Activated T-cell treated with anti-CD3 and anti-CD28 coated beads, Interleukin-2, amount 50 U/mL, for 24 hours (primary cell): Measurements from ENCODE around the gene SAMHD1.
A peak's percentile ranks its signal among the peaks of the same experiment; 100 is the strongest.
"Not testable (repeated sequence)": the region's sequence is repeated elsewhere in the genome, so short reads cannot be mapped to it uniquely, and the experiment has no call there.

Experiments used
- DNase-seq: peaks from one replicate; pipeline ENCODE4 v3.0.0-alpha.2; 2020
- H3K27ac Mint-ChIP-seq: 2 replicates; pipeline ENCODE4 v1.8.0; 2020; ENCODE audit warnings: mild to moderate bottlenecking, mixed read lengths
- H3K27me3 Mint-ChIP-seq: 2 replicates; pipeline ENCODE4 v1.8.0; 2020; ENCODE audit warnings: mixed read lengths
- H3K36me3 Mint-ChIP-seq: 2 replicates; pipeline ENCODE4 v1.8.0; 2020; ENCODE audit warnings: low read depth, mixed read lengths
- H3K4me1 Mint-ChIP-seq: 2 replicates; pipeline ENCODE4 v1.8.0; 2020; ENCODE audit warnings: low read depth, mixed read lengths
- H3K4me3 Mint-ChIP-seq: 2 replicates; pipeline ENCODE4 v1.8.0; 2020; ENCODE audit warnings: mild to moderate bottlenecking, moderate library complexity, mixed read lengths
- H3K9me3 Mint-ChIP-seq: 2 replicates; pipeline ENCODE4 v1.8.0; 2020; ENCODE audit warnings: mixed read lengths

The SAMHD1 gene

DNA sequence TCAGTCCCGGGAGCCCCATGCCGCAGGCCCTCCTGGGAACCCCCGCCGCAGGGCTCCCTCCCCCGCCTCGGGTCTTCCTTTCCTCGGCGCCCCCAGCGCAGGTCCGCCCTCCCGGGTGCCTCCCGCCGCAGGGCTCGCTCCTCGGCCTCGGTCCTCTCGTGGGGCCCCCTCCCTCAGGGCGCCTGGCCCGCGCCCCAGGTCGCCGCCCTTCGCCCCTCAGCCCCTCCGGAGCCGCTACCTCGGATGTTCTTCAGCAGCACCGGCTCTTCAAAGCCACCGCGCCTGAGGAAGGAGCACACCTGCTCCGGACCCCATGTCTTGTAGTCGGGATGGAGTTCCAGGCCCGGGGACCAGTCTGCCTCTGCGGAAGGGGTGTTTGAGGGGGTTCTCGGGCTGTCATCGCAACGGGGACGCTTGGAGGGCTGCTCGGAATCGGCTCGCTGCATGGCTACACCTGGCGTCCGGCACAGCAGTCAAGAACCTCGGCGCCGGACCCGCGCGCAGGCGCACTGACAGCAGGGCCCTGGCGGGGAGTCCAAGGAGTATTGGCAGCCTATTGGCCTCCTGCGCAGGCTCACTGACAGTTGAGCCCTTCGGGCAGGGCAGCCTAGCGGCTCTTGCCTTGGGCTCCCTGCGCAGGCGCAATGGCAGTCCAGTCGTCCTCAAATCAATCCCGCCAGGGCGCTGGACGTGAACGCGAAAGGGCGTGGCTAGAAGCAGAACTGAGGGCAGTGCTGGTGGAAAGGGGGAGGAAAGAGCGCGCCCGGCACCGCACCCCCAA is at the start of gene SAMHD1:
Gene SAMHD1, minus strand, starts transcription at position 511 of the 781 bp plus-strand sequence. Its CDS starts 65 bp downstream, at position 446.
- Mint-ChIP-seq H3K27ac (peak within 1 kb of the TSS; percentile 97), H3K4me1 (peaks cover 54% of the 10 kb centered on the region), H3K27me3 (no peaks in the 10 kb centered on the region), H3K4me3 (peak within 1 kb of the TSS; percentile 99), H3K9me3 (no peaks in the 10 kb centered on the region), H3K36me3 (peaks cover 24% of the 10 kb centered on the region)
- peak; percentile 93 for DNase-seq

DNA sequence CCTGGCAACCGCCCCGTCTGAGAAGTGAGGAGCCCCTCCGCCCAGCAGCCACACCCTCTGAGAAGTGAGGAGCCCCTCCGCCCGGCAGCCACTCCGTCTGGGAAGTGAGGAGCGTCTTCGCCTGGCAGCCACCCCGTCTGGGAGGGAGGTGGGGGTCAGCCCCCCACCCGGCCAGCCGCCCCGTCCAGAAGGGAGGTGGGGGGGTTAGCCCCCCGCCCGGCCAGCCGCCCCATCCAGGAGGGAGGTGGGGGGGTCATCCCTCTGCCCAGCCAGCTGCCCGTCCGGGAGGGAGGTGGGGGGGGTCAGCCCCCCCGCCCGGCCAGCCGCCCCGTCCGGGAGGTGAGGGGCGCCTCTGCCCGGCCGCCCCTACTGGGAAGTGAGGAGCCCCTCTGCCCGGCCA is 48.7 kb upstream of the SAMHD1 start:
- not testable (repeated sequence) for H3K4me1 Mint-ChIP-seq, H3K4me3 Mint-ChIP-seq, H3K9me3 Mint-ChIP-seq

DNA sequence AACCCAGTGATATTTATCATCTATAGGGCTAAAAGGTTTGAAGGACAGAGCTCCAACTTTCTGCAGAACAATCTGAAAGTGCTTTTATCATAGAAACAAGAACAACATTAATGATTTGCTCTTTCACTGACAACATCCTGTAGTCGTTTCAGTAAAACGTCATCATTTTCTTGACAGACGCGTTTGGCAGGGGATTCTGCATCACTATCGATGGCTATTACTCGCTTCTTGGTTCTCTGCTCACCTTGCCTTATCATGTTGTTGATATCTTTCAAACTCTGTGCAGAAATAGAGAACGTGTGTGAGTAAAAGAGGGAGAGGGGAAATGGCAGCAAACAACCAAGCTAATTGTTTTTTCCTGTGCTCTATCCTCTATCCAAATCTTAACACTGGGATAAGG is 47.1 kb upstream of the SAMHD1 start:
- no peaks in the 10 kb centered on the region for H3K27me3 Mint-ChIP-seq
- peaks cover 2% of the 10 kb centered on the region for H3K9me3 Mint-ChIP-seq
- peaks cover 76% of the 10 kb centered on the region for H3K36me3 Mint-ChIP-seq
- DNase-seq: no peak
- H3K4me1 Mint-ChIP-seq: peaks cover 7% of the 10 kb centered on the region
- H3K4me3 Mint-ChIP-seq: no peak overlapping the region
- H3K27ac Mint-ChIP-seq: peak overlapping the region; percentile 47

More for the DNA sequence above, 48.7 kb upstream of the SAMHD1 start:
- H3K36me3 Mint-ChIP-seq: peaks cover 73% of the 10 kb centered on the region
- DNase-seq, H3K27ac Mint-ChIP-seq, H3K27me3 Mint-ChIP-seq: not testable (repeated sequence)

DNA sequence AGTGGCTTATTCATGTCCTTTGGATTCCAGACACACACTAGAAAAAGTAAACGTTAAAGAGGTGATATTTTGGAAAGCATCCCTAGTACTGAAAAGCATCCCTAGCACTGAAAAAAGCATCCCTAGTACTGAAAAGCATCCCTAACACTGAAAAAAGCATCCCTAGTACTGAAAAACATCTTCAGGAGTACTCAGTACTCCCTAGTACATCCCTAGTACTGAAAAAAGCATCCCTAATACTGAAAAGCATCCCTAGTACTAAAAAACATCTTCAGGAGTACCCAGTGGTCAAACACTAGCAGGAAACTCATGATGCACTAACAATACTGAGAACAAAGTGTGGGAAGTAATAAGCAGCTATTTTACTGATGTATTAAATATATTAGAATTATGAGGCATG is 45.6 kb upstream of the SAMHD1 start:
- no peak overlapping the region for H3K4me3 Mint-ChIP-seq
- no peaks in the 10 kb centered on the region for H3K27me3 Mint-ChIP-seq
- peaks cover 73% of the 10 kb centered on the region for H3K36me3 Mint-ChIP-seq
- no peak overlapping the region for H3K27ac Mint-ChIP-seq
- no peak for DNase-seq
- peaks cover 11% of the 10 kb centered on the region for H3K4me1 Mint-ChIP-seq
- H3K9me3 Mint-ChIP-seq: peaks cover 7% of the 10 kb centered on the region

DNA sequence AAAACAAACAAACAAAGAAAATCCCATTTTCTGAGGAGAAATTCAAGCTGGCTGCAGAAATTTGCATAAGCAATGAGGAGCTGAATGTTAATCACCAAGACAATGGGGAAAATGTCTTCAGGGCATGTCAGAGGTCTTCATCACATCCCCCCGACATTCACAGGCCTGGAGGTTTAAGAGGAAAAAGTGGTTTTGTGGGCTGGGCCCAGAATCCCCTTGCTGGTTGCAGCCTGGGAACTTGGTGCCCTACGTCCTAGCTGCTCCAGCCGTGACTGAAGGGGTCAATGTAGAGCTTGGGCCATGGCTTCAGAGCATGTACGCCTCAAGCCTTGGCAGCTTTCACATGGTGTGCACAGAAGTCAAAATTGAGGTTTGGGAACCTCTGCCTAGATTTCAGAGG is 42.7 kb upstream of the SAMHD1 start:
- H3K27ac Mint-ChIP-seq: not testable (repeated sequence)

DNA sequence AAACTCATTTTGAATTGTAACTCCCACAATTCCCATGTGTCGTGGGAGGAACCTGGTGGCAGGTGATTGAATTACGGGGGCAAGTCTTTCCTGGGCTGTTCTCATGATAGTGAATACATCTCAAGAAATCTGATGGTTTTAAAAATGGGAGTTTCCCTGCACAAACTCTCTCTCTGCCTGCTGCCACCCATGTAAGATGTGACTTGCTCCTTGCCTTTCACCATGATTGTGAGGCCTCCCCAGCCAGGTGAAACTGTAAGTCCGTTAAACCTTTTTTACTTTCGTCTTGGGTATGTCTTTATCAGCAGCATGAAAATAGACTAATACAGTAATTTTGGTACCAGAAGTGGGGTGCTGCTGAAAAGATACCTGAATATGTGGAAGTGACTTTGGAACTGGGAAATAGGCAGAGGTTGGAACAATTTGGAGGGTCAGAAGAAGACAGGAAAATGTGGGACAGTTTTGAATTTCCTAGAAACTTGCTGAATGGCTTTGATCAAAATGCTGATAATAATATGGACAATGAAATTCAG is 41.4 kb upstream of the SAMHD1 start:
- Mint-ChIP-seq H3K9me3 (peaks cover 7% of the 10 kb centered on the region), H3K36me3 (peaks cover 56% of the 10 kb centered on the region), H3K4me3 (no peak overlapping the region), H3K27ac (no peak overlapping the region), H3K4me1 (peaks cover 34% of the 10 kb centered on the region), H3K27me3 (no peaks in the 10 kb centered on the region)
- DNase-seq: no peak

More for the DNA sequence above, 42.7 kb upstream of the SAMHD1 start:
- not testable (repeated sequence) for H3K27me3 Mint-ChIP-seq, H3K9me3 Mint-ChIP-seq, DNase-seq, H3K4me3 Mint-ChIP-seq
- H3K4me1 Mint-ChIP-seq: peaks cover 23% of the 10 kb centered on the region
- H3K36me3 Mint-ChIP-seq: peaks cover 66% of the 10 kb centered on the region

DNA sequence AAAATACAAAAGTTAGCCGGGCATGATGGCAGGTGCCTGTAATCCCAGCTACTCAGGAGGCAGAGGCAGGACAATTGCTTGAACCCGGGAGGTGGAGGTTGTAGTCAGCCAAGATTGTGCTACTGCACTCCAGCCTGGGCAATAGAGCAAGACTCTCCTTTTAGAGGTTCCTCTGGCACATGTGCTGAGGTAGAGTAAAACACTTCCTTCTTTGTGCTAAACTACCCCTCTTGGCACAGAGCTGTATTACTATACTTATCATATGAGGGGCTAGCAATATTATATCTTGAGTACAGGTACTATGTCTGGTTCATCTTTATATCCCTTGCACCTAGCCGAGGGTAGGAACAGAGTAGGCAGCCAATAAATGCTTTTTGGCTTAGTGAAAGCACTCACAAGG is 40.2 kb upstream of the SAMHD1 start:
- Mint-ChIP-seq H3K4me1 (peaks cover 36% of the 10 kb centered on the region), H3K4me3 (no peak overlapping the region), H3K36me3 (peaks cover 44% of the 10 kb centered on the region), H3K27ac (peak overlapping the region; percentile 26), H3K27me3 (no peaks in the 10 kb centered on the region), H3K9me3 (peaks cover 7% of the 10 kb centered on the region)
- DNase-seq: no peak

DNA sequence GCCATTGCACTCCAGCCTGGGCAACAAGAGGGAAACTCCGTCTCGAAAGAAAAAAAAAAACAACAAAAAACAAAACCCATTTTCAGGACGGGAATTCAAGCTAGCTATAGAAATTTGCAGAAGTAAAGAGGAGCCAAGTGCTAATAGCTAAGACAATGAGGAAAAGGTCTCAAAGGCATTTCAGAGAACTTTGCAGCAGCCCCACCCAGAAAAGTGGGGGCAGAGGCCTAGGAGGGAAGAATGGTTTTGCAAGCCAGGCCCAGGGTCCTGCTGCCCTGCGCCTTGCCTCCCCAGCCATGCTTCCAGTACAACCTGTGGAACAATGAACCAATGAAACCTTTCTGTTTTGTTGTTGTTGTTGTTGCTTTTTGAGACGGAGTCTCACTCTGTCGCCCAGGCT is 38.3 kb upstream of the SAMHD1 start:
- Mint-ChIP-seq H3K4me1 (peaks cover 35% of the 10 kb centered on the region), H3K27ac (no peak overlapping the region), H3K27me3 (no peaks in the 10 kb centered on the region), H3K36me3 (peaks cover 25% of the 10 kb centered on the region), H3K4me3 (no peak overlapping the region), H3K9me3 (peaks cover 5% of the 10 kb centered on the region)
- no peak for DNase-seq

DNA sequence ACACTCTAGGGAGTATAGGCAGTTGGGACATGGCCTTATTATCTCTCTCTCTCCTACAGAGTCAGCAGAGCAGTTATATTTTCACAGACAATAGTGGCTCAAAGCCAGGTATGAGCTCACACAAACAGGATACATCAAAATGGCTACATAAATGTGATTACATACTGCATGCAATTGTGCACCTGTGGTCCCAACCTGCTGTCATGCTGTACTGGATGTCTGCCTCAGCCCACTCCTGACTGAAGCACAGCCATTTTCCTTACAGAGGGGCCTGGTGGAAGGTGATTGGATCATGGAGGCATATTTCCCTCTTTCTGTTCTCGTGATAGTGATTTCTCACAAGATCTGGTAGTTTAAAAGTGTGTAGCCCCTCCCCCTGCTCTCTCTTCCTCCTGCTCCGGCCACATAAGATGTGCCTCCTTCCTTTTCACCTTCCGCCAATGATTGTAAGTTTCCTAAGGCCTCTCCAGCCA is 37.0 kb upstream of the SAMHD1 start:
- H3K36me3 Mint-ChIP-seq: peaks cover 13% of the 10 kb centered on the region

DNA sequence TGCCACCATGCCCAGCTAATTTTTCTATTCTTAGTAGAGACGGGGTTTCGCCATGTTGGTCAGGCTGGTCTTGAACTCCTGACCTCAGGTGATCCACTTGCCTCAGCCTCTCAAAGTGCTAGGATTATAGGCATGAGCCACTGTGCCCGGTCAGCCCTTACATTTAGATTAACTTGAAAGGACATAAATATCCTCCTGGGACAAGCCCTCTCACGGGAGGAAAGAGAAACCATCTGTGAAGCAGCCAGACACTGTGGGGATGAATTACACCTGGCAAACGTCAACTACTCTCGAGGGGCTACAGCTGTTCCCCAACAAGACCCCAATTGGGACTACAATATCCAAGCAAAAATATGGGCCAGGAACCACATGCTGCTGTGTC is 32.7 kb upstream of the SAMHD1 start:
- Mint-ChIP-seq H3K27ac (no peak overlapping the region), H3K9me3 (no peaks in the 10 kb centered on the region), H3K4me3 (no peak overlapping the region), H3K27me3 (no peaks in the 10 kb centered on the region), H3K4me1 (peaks cover 22% of the 10 kb centered on the region), H3K36me3 (no peaks in the 10 kb centered on the region)
- no peak for DNase-seq

More for the DNA sequence above, 37.0 kb upstream of the SAMHD1 start:
- peaks cover 5% of the 10 kb centered on the region for H3K9me3 Mint-ChIP-seq
- DNase-seq: no peak
- H3K4me1 Mint-ChIP-seq: peaks cover 35% of the 10 kb centered on the region
- no peaks in the 10 kb centered on the region for H3K27me3 Mint-ChIP-seq
- no peak overlapping the region for H3K4me3 Mint-ChIP-seq
- peak overlapping the region; percentile 74 for H3K27ac Mint-ChIP-seq

DNA sequence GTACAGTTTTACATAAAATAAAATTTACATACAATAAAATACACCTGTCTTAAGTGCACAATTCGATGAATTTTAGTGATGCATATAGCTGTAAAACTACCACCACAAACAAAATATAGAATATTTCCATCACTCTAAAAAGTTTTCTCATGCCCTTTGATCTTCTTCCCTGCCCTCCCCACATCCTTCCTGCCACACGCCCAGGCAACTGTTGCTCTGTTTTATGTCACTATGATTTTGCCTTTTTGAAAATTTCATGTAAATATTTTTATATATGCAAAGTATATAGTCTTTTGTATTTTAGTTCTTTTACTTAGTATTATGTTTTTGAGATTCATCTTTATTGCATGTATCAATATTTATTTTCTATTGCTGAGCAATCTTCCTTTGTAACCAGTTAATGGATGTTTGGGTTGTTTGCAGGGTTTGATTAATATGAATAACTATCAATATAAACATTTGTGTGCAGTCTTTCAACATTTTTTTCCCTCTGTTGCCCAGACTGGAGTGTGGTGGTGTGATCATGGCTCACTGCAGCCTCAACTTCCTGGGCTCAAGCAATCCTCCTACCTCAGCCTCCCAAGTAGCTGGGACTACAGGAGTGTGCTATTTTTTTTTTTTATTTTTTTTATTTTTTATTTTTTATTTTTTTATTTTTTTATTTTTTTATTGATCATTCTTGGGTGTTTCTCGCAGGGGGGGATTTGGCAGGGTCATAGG is 23.8 kb upstream of the SAMHD1 start:
- H3K9me3 Mint-ChIP-seq: peaks cover 3% of the 10 kb centered on the region
- peaks cover 40% of the 10 kb centered on the region for H3K4me1 Mint-ChIP-seq
- no peak for DNase-seq
- no peaks in the 10 kb centered on the region for H3K36me3 Mint-ChIP-seq
- no peaks in the 10 kb centered on the region for H3K27me3 Mint-ChIP-seq
- peak overlapping the region; percentile 20 for H3K27ac Mint-ChIP-seq
- H3K4me3 Mint-ChIP-seq: peak overlapping the region; percentile 15

DNA sequence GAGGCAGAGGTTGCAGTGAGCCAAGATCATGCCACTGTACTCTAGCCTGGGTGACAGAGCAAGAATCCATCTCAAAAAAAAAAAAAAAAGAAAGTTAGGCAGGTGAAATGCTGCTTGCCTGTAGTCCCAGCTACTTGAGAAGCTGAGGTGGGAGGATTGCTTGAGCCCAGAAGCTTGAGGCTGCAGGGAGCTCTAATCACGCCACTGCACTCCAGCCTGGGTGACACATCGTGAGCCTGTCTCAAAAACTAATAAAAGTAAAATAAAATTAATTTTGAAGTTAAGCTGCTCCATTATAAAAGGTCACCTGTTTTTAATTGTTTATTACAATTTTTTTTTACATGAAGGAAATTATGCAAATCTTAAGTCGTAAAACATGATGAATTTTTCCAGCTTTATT is 23.2 kb upstream of the SAMHD1 start:
- Mint-ChIP-seq H3K4me3 (no peak overlapping the region), H3K9me3 (peaks cover 3% of the 10 kb centered on the region), H3K27ac (peak overlapping the region; percentile 37), H3K36me3 (no peaks in the 10 kb centered on the region), H3K27me3 (no peaks in the 10 kb centered on the region), H3K4me1 (peaks cover 46% of the 10 kb centered on the region)
- DNase-seq: no peak

DNA sequence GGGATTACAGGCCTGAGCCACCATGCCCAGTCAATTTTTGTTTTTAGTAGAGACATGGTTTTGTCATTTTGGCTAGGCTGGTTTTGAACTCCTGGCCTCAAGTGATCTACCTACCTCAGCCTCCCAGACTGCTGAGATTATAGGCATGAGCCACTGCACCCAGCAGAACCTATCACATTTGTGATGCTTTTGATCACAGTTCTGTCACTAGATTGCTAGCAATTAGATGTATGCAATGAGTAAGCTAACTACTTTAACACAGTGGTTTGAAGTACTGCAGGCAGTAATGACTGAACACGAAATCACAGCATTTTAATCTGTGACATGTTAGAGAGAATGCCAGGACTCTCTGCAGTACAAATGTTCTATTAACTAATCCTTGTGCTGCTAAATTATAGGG is 19.6 kb upstream of the SAMHD1 start:
- DNase-seq: no peak
- Mint-ChIP-seq H3K27ac (peak overlapping the region; percentile 58), H3K9me3 (peaks cover 3% of the 10 kb centered on the region), H3K4me1 (peaks cover 72% of the 10 kb centered on the region), H3K36me3 (no peaks in the 10 kb centered on the region), H3K27me3 (no peaks in the 10 kb centered on the region), H3K4me3 (no peak overlapping the region)

DNA sequence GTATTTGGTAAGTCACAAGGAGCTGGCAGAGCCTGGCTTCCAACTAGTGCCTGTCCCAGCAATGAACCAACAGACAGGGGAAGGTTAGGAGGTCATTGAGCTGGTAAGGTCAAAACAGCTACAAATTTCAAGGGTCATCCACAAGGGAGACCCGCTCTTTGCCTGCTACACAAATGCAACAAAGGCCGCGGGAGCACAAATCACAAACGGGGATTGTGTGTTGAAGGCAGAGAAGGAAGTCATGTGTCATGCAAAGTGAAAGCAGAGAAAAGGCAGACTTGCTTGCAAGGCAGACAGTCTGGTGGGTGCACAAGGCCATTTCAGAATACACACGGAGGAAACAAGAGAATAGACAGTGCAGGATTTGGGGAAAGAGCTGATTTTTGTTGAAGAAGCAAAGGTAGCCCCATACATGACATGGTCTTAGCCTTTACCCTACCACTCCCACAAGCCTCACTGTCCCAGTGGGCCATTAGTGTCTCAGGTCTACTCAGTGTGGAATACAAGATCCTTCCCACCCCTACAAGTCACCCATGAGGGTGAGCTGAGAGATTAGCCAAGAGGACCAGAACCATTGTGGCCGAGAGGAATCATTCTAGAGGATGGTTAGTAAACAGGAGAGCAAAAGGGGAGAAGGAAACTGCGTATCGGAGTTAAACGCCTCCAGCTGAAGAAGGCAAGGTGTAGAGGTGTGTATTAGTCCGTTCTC is 18.1 kb upstream of the SAMHD1 start:
- DNase-seq: peak; percentile 63
- H3K4me1 Mint-ChIP-seq: peaks cover 64% of the 10 kb centered on the region
- H3K27me3 Mint-ChIP-seq: no peaks in the 10 kb centered on the region
- H3K4me3 Mint-ChIP-seq: peak overlapping the region; percentile 22
- no peaks in the 10 kb centered on the region for H3K36me3 Mint-ChIP-seq
- H3K9me3 Mint-ChIP-seq: peaks cover 3% of the 10 kb centered on the region
- peak overlapping the region; percentile 57 for H3K27ac Mint-ChIP-seq
